GM12878 (cell line): Measurements from ENCODE around the gene KBTBD4.

Experiments used
- HCFC1 ChIP-seq: fragments of 150-350 bp; IDR thresholded peaks from 2 replicates; pipeline ENCODE4 v1.6.1; 2014; ENCODE audit warnings: low read length
- RAD21 ChIP-seq: IDR thresholded peaks from 2 replicates; pipeline ENCODE4 v1.6.1; 2011; ENCODE audit warnings: mild to moderate bottlenecking, low read depth, low read length, moderate library complexity; ENCODE audit not compliant: insufficient read depth

DNA sequence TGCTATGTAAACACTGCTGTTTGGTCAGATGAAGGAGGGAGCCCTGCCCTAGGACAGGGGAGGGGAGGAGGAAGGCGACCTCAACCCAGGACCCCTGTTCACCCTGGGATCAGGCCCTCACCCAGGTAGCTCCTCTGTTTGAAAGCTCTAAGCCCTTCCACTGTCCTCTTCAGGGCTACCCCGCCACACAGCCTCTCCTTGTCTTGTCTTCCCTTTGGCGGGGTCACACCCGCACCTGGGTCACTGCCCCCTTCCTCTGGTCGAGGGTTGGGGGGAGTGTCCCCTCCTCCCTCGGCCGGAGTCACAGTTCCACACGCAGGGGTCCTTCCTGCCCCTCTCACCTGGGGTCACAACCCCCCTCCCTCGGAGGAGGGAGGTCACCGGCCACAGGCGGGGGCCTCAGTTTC, 13.8 kb downstream of the KBTBD4 start:
- TF ChIP-seq RAD21 (no peak), HCFC1 (no peak)
